Heart left ventricle (tissue), 13 donors: ENCODE measurements around the gene GMPS.

Source experiments
- POLR2A ChIP-seq, 2 donors: fragments of 450-650 bp; IDR thresholded peaks; one replicate each; pipeline ENCODE4 v1.6.1; 2017; ENCODE audit warnings: antibody characterized with exemption in 2 of 2, mild to moderate bottlenecking in 2 of 2, moderate library complexity in 2 of 2
- TF ChIP-seq, protein P1 (sequence below), 12 donors: fragments of 200-600 bp; sonication (generic) in 4 of 12; IDR thresholded peaks; one replicate each; pipeline versions ENCODE4 v1.5.0 to v1.8.0; 2018 to 2022; ENCODE audit warnings: antibody characterized with exemption in 12 of 12, mild to moderate bottlenecking in 5 of 12
- donor health status: ischemic (EF 13 %, LVEDD 7.1; RV severe dilation, severe dysfunction).
- donor health status: DM: no; HTN: yes; CAD: no.
- donor health status: DM: no; HTN: no; CAD: no.
- donor health status: ischemic (EF 25% LVEDD 6.9; RV normal size, moderate dysfunction).
- donor health status: ischemic (EF 25% LVEDD 5.7; RV mildly dilated, moderate dysfunction).
- donor health status: ischemic (EF 35%, LVEDD 5.7; RV mildly dilated, moderate dysfunction).
- donor health status: nonischemic (EF 11% LVEDD 7.7; RV severe dilation, severe dysfunction).
- donor health status: DM: yes; HTN: yes; CAD: no.
- donor health status: PGD.
- donor health status: ischemic (EF 29% LVEDD 5.4; RV normal size, mild dysfunction).
- donor health status: nonischemic (EF 23%, LVEDD 6.1; RV moderate dilation, normal function).

DNA sequence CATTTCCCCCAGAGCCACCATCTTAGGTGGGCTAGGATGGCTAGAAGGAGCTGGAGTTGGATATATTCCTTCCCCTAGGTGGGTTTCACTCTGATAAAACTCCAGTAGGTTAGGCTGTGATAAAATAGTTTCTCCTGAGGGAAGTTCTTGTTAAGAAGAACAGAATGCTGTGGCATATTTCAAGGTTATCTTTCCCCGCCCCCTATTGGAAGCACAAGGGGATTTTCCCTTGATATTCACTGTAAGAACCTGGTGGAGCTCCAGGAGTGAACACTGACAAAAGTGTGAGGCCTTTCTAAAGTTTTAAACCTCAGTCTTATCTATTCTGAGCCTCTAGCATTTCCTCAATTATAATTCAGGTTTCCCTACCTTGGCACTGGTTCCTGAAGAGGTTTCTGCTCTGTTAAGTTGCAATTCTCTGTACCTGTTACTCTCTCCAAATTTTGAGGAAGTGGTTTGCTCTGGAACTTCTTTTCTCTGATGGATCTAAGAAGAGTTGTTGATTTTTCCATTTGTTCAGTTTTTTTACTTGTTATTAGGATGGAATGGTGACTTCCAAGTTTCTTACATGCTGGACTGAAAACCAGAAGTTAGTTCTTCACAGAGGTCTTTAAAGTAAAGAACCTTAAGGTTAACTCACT, 113.5 kb downstream of the GMPS start:
- TF ChIP-seq, protein P1, sequence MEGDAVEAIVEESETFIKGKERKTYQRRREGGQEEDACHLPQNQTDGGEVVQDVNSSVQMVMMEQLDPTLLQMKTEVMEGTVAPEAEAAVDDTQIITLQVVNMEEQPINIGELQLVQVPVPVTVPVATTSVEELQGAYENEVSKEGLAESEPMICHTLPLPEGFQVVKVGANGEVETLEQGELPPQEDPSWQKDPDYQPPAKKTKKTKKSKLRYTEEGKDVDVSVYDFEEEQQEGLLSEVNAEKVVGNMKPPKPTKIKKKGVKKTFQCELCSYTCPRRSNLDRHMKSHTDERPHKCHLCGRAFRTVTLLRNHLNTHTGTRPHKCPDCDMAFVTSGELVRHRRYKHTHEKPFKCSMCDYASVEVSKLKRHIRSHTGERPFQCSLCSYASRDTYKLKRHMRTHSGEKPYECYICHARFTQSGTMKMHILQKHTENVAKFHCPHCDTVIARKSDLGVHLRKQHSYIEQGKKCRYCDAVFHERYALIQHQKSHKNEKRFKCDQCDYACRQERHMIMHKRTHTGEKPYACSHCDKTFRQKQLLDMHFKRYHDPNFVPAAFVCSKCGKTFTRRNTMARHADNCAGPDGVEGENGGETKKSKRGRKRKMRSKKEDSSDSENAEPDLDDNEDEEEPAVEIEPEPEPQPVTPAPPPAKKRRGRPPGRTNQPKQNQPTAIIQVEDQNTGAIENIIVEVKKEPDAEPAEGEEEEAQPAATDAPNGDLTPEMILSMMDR (IDR thresholded peaks at IDR 0.05), result no peak
- no peak for TF ChIP-seq POLR2A (IDR thresholded peaks at IDR 0.05)
